ENCODE data around the gene PCBP4.

The PCBP4 gene

GRCh38 chr3:51955175-51955892, 11.9 kb downstream of the PCBP4 start, which contains the start of gene GPR62:
GPR62 (plus strand) TSS chr3:51955381; CDS start chr3:51955653, 272 bp downstream.
- Histone ChIP-seq H3K4me3 (ENCODE audit: insufficient read depth, low read depth, low read length) (peak within 1 kb of the TSS; percentile 42), H3K27me3 (ENCODE audit: control insufficient read depth, insufficient read depth, low read length, poor library complexity, severe bottlenecking) (peaks cover 62% of the 10 kb centered on the region), H3K27ac (ENCODE audit: insufficient read depth, low read depth, low read length, poor library complexity, severe bottlenecking) (no peak within 1 kb of the TSS), H3K36me3 (ENCODE audit: control insufficient read depth, insufficient read depth, low read length) (peaks cover 21% of the 10 kb centered on the region), H3K9me3 (ENCODE audit: control insufficient read depth, low read length) (no peaks in the 10 kb centered on the region), H3K4me1 (ENCODE audit: control insufficient read depth, insufficient read depth, low read length) (peaks cover 6% of the 10 kb centered on the region)
- 22 to 24% methylated on average over 33 of the region's 33 CpGs for WGBS, 2 experiments

GRCh38 chr3:51954713-51955112, 12.5 kb downstream of the PCBP4 start:
- no peak overlapping the region for H3K27ac ChIP-seq (ENCODE audit: insufficient read depth, low read depth, low read length, poor library complexity, severe bottlenecking)
- peaks cover 6% of the 10 kb centered on the region for H3K4me1 ChIP-seq (ENCODE audit: control insufficient read depth, insufficient read depth, low read length)
- 85 to 87% methylated on average over 1 of the region's 1 CpG for WGBS, 2 experiments
- H3K4me3 ChIP-seq (ENCODE audit: insufficient read depth, low read depth, low read length), result no peak overlapping the region
- H3K27me3 ChIP-seq (ENCODE audit: control insufficient read depth, insufficient read depth, low read length, poor library complexity, severe bottlenecking), result peaks cover 68% of the 10 kb centered on the region
- H3K9me3 ChIP-seq (ENCODE audit: control insufficient read depth, low read length), result no peaks in the 10 kb centered on the region
- peaks cover 15% of the 10 kb centered on the region for H3K36me3 ChIP-seq (ENCODE audit: control insufficient read depth, insufficient read depth, low read length)

GRCh38 chr3:51954105-51954504, 13.1 kb downstream of the PCBP4 start:
- Histone ChIP-seq H3K27ac (ENCODE audit: insufficient read depth, low read depth, low read length, poor library complexity, severe bottlenecking) (no peak overlapping the region), H3K4me1 (ENCODE audit: control insufficient read depth, insufficient read depth, low read length) (peaks cover 6% of the 10 kb centered on the region), H3K36me3 (ENCODE audit: control insufficient read depth, insufficient read depth, low read length) (peaks cover 12% of the 10 kb centered on the region), H3K4me3 (ENCODE audit: insufficient read depth, low read depth, low read length) (no peak overlapping the region), H3K27me3 (ENCODE audit: control insufficient read depth, insufficient read depth, low read length, poor library complexity, severe bottlenecking) (peaks cover 69% of the 10 kb centered on the region), H3K9me3 (ENCODE audit: control insufficient read depth, low read length) (no peaks in the 10 kb centered on the region)
- 86 to 88% methylated on average over 6 of the region's 6 CpGs for WGBS, 2 experiments

- Histone ChIP-seq H3K27me3 (ENCODE audit: control insufficient read depth, insufficient read depth, low read length, poor library complexity, severe bottlenecking) (peaks cover 69% of the 10 kb centered on the region), H3K4me3 (ENCODE audit: insufficient read depth, low read depth, low read length) (no peak overlapping the region), H3K4me1 (ENCODE audit: control insufficient read depth, insufficient read depth, low read length) (peaks cover 6% of the 10 kb centered on the region), H3K27ac (ENCODE audit: insufficient read depth, low read depth, low read length, poor library complexity, severe bottlenecking) (no peak overlapping the region), H3K36me3 (ENCODE audit: control insufficient read depth, insufficient read depth, low read length) (peaks cover 7% of the 10 kb centered on the region), H3K9me3 (ENCODE audit: control insufficient read depth, low read length) (no peaks in the 10 kb centered on the region)
- 90 to 91% methylated on average over 3 of the region's 3 CpGs for WGBS, 2 experiments
Observed at GRCh38 chr3:51953445-51953844, 13.8 kb downstream of the PCBP4 start.

GRCh38 chr3:51950899-51951298, 16.4 kb downstream of the PCBP4 start:
- peaks cover 56% of the 10 kb centered on the region for H3K27me3 ChIP-seq (ENCODE audit: control insufficient read depth, insufficient read depth, low read length, poor library complexity, severe bottlenecking)
- no peaks in the 10 kb centered on the region for H3K36me3 ChIP-seq (ENCODE audit: control insufficient read depth, insufficient read depth, low read length)
- no peaks in the 10 kb centered on the region for H3K9me3 ChIP-seq (ENCODE audit: control insufficient read depth, low read length)
- 95 to 98% methylated on average over 2 of the region's 2 CpGs for WGBS, 2 experiments
- H3K4me1 ChIP-seq (ENCODE audit: control insufficient read depth, insufficient read depth, low read length), result peaks cover 6% of the 10 kb centered on the region
- no peak overlapping the region for H3K4me3 ChIP-seq (ENCODE audit: insufficient read depth, low read depth, low read length)
- H3K27ac ChIP-seq (ENCODE audit: insufficient read depth, low read depth, low read length, poor library complexity, severe bottlenecking), result no peak overlapping the region

GRCh38 chr3:51949121-51949520, 18.1 kb downstream of the PCBP4 start:
- no peaks in the 10 kb centered on the region for H3K9me3 ChIP-seq (ENCODE audit: control insufficient read depth, low read length)
- no peak overlapping the region for H3K4me3 ChIP-seq (ENCODE audit: insufficient read depth, low read depth, low read length)
- peaks cover 3% of the 10 kb centered on the region for H3K4me1 ChIP-seq (ENCODE audit: control insufficient read depth, insufficient read depth, low read length)
- H3K27me3 ChIP-seq (ENCODE audit: control insufficient read depth, insufficient read depth, low read length, poor library complexity, severe bottlenecking), result peaks cover 39% of the 10 kb centered on the region
- H3K36me3 ChIP-seq (ENCODE audit: control insufficient read depth, insufficient read depth, low read length), result no peaks in the 10 kb centered on the region
- 91 to 93% methylated on average over 5 of the region's 5 CpGs for WGBS, 2 experiments
- no peak overlapping the region for H3K27ac ChIP-seq (ENCODE audit: insufficient read depth, low read depth, low read length, poor library complexity, severe bottlenecking)

- peaks cover 28% of the 10 kb centered on the region for H3K27me3 ChIP-seq (ENCODE audit: control insufficient read depth, insufficient read depth, low read length, poor library complexity, severe bottlenecking)
- no peaks in the 10 kb centered on the region for H3K36me3 ChIP-seq (ENCODE audit: control insufficient read depth, insufficient read depth, low read length)
- no peaks in the 10 kb centered on the region for H3K9me3 ChIP-seq (ENCODE audit: control insufficient read depth, low read length)
- WGBS, 2 experiments, result 88 to 89% methylated on average over 10 of the region's 10 CpGs
- H3K4me1 ChIP-seq (ENCODE audit: control insufficient read depth, insufficient read depth, low read length), result peaks cover under 1% of the 10 kb centered on the region
- H3K4me3 ChIP-seq (ENCODE audit: insufficient read depth, low read depth, low read length), result no peak overlapping the region
- no peak overlapping the region for H3K27ac ChIP-seq (ENCODE audit: insufficient read depth, low read depth, low read length, poor library complexity, severe bottlenecking)
Observed at GRCh38 chr3:51948016-51948580, 19.2 kb downstream of the PCBP4 start.

- Histone ChIP-seq H3K9me3 (ENCODE audit: control insufficient read depth, low read length) (no peaks in the 10 kb centered on the region), H3K27me3 (ENCODE audit: control insufficient read depth, insufficient read depth, low read length, poor library complexity, severe bottlenecking) (peaks cover 25% of the 10 kb centered on the region), H3K27ac (ENCODE audit: insufficient read depth, low read depth, low read length, poor library complexity, severe bottlenecking) (no peak overlapping the region), H3K36me3 (ENCODE audit: control insufficient read depth, insufficient read depth, low read length) (no peaks in the 10 kb centered on the region), H3K4me3 (ENCODE audit: insufficient read depth, low read depth, low read length) (no peak overlapping the region), H3K4me1 (ENCODE audit: control insufficient read depth, insufficient read depth, low read length) (no peaks in the 10 kb centered on the region)
- WGBS, 2 experiments, result 77 to 79% methylated on average over 13 of the region's 13 CpGs
Observed at GRCh38 chr3:51947215-51947900, 19.9 kb downstream of the PCBP4 start.

GRCh38 chr3:51946796-51947195, 20.5 kb downstream of the PCBP4 start:
- H3K4me3 ChIP-seq (ENCODE audit: insufficient read depth, low read depth, low read length), result no peak overlapping the region
- WGBS, 2 experiments, result 81 to 88% methylated on average over 4 of the region's 4 CpGs
- no peaks in the 10 kb centered on the region for H3K9me3 ChIP-seq (ENCODE audit: control insufficient read depth, low read length)
- no peak overlapping the region for H3K27ac ChIP-seq (ENCODE audit: insufficient read depth, low read depth, low read length, poor library complexity, severe bottlenecking)
- no peaks in the 10 kb centered on the region for H3K36me3 ChIP-seq (ENCODE audit: control insufficient read depth, insufficient read depth, low read length)
- peaks cover 21% of the 10 kb centered on the region for H3K27me3 ChIP-seq (ENCODE audit: control insufficient read depth, insufficient read depth, low read length, poor library complexity, severe bottlenecking)
- no peaks in the 10 kb centered on the region for H3K4me1 ChIP-seq (ENCODE audit: control insufficient read depth, insufficient read depth, low read length)

Data from ectodermal cell (in vitro differentiated cells).